Measurements from ENCODE around the gene MCC. TPM values are rescaled to one million over a fixed set of nuclear protein-coding genes. Genes with fewer than 3 reads are reported as not detected.

MCC gene
- total and polyA plus RNA-seq, 4 donors, result 1.6 to 38.6 (median 11.2) TPM

DNA sequence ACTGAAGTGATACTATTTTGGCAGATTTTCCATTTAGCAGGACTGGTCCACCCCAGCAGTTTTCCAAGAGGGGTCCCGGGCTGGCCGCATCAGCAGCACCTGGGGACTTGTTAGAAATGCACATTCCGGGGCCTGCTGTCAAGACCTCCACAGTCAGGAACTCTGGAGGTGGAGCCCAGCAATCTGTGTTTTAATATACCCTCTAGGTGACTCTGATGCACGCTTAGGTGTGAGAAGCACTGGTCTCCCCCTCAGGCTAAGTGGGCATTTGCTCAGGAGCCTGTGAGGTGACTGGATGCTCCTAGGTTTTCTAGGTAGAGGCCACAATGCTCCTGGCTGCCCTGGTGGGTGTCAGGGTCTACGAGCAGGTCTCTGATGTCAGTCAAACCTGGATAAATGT lies 430.0 kb downstream of the MCC start:
- H3K27me3 ChIP-seq (ENCODE audit: control insufficient read depth in 3 of 3, insufficient read depth in 3 of 3, low read length in 2 of 3), result no peaks in the 10 kb centered on the region
- DNase-seq, result no peak
- peaks cover 0 to 15% (median 3%) of the 10 kb centered on the region in 5 donors for H3K4me1 ChIP-seq (ENCODE audit: control insufficient read depth in 5 of 5, insufficient read depth in 5 of 5, low read length in 5 of 5)
- 96% methylated on average over 5 of the region's 5 CpGs for WGBS, 2 donors
- TF ChIP-seq CTCF (IDR thresholded peaks at IDR 0.05; ENCODE audit: control extremely low read depth, extremely low read depth), result no peak
- ATAC-seq (ENCODE audit: insufficient read depth, low FRiP score), result no peak
- H3K36me3 ChIP-seq (ENCODE audit: control insufficient read depth in 4 of 4, insufficient read depth in 4 of 4, low read length in 4 of 4), result peaks cover 0 to 10% (median 1%) of the 10 kb centered on the region in 4 donors
- no peak overlapping the region for H3K9ac ChIP-seq (ENCODE audit: insufficient read depth in 1 of 2, low read length in 2 of 2)
- no peak overlapping the region for H3K27ac ChIP-seq (ENCODE audit: low read depth in 1 of 2, low read length in 1 of 2)
- H3K4me3 ChIP-seq, result no peak overlapping the region
- H3K9me3 ChIP-seq (ENCODE audit: control insufficient read depth in 4 of 4, insufficient read depth in 3 of 4, low read length in 3 of 4), result no peaks in the 10 kb centered on the region

- ATAC-seq (ENCODE audit: insufficient read depth, low FRiP score), result no peak
- 83% methylated on average over 14 of the region's 14 CpGs for WGBS, 2 donors
Measured at GRCh38 chr5:113057557-113057984, 430.7 kb downstream of the MCC start.

DNA sequence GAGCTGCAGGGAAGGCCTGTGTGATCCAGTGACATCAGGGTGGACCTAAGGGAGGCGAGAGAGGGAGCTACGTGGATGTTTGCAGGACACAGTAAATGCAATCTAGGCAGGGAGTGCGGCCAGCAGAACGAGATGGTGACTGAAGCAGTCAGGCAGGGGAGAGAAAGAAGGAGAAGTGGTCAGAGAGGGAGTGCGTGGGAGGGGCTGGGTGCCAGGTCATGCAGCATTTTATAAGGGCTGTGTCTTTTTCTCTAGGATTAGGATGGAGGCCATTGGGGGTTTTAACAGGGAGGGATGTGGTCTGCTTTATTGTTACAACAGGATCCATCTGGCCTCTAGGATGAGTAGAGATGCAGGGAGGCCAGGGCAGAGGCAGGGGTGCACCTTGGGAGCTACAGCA lies 431.3 kb downstream of the MCC start:
- no peak overlapping the region for H3K4me3 ChIP-seq
- H3K36me3 ChIP-seq (ENCODE audit: control insufficient read depth in 4 of 4, insufficient read depth in 4 of 4, low read length in 4 of 4), result peaks cover 0 to 8% (median 3%) of the 10 kb centered on the region in 4 donors
- DNase-seq (no peak), ATAC-seq (ENCODE audit: insufficient read depth, low FRiP score) (no peak)
- H3K4me1 ChIP-seq (ENCODE audit: control insufficient read depth in 5 of 5, insufficient read depth in 5 of 5, low read length in 5 of 5), result peaks cover 0 to 15% (median 3%) of the 10 kb centered on the region in 5 donors
- 65 to 72% methylated on average over 5 of the region's 5 CpGs for WGBS, 2 donors
- H3K9me3 ChIP-seq (ENCODE audit: control insufficient read depth in 4 of 4, insufficient read depth in 3 of 4, low read length in 3 of 4), result no peaks in the 10 kb centered on the region
- H3K27ac ChIP-seq (ENCODE audit: low read depth in 1 of 2, low read length in 1 of 2), result no peak overlapping the region
- H3K9ac ChIP-seq (ENCODE audit: insufficient read depth in 1 of 2, low read length in 2 of 2), result no peak overlapping the region
- TF ChIP-seq CTCF (IDR thresholded peaks at IDR 0.05; ENCODE audit: control extremely low read depth, extremely low read depth), result no peak
- H3K27me3 ChIP-seq (ENCODE audit: control insufficient read depth in 3 of 3, insufficient read depth in 3 of 3, low read length in 2 of 3), result no peaks in the 10 kb centered on the region

More at GRCh38 chr5:113057557-113057984, 430.7 kb downstream of the MCC start:
- no peak overlapping the region for H3K9ac ChIP-seq (ENCODE audit: insufficient read depth in 1 of 2, low read length in 2 of 2)
- peaks cover 0 to 15% (median 3%) of the 10 kb centered on the region in 5 donors for H3K4me1 ChIP-seq (ENCODE audit: control insufficient read depth in 5 of 5, insufficient read depth in 5 of 5, low read length in 5 of 5)
- H3K4me3 ChIP-seq, result no peak overlapping the region
- no peak for DNase-seq
- H3K9me3 ChIP-seq (ENCODE audit: control insufficient read depth in 4 of 4, insufficient read depth in 3 of 4, low read length in 3 of 4), result no peaks in the 10 kb centered on the region
- H3K36me3 ChIP-seq (ENCODE audit: control insufficient read depth in 4 of 4, insufficient read depth in 4 of 4, low read length in 4 of 4), result peaks cover 0 to 8% (median 3%) of the 10 kb centered on the region in 4 donors
- no peaks in the 10 kb centered on the region for H3K27me3 ChIP-seq (ENCODE audit: control insufficient read depth in 3 of 3, insufficient read depth in 3 of 3, low read length in 2 of 3)
- TF ChIP-seq CTCF (IDR thresholded peaks at IDR 0.05; ENCODE audit: control extremely low read depth, extremely low read depth), result no peak
- H3K27ac ChIP-seq (ENCODE audit: low read depth in 1 of 2, low read length in 1 of 2), result no peak overlapping the region

DNA sequence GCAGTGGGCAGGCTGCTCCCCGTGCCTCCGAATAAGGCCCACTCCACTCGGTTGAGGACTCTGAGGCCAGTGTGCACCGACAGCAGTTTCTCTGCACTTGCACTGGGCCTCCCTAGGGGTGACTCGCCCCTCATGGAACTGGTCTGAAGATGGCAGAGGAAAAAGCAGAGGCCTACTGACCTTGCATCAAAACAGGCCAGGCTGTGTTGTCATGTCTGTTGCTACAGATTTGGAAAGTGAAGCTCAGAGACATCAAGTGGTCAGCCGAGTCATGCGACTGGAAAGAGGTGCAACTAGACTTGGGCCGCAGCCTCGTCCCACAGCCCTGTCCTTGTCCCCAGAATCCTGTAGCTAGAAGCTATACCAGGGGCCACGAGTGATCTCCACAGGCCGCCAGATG lies 433.4 kb downstream of the MCC start:
- Histone ChIP-seq H3K27ac (ENCODE audit: low read depth in 1 of 2, low read length in 1 of 2) (no peak overlapping the region), H3K4me3 (no peak overlapping the region), H3K4me1 (ENCODE audit: control insufficient read depth in 5 of 5, insufficient read depth in 5 of 5, low read length in 5 of 5) (peaks cover 0 to 14% (median 5%) of the 10 kb centered on the region in 5 donors), H3K27me3 (ENCODE audit: control insufficient read depth in 3 of 3, insufficient read depth in 3 of 3, low read length in 2 of 3) (no peaks in the 10 kb centered on the region), H3K36me3 (ENCODE audit: control insufficient read depth in 4 of 4, insufficient read depth in 4 of 4, low read length in 4 of 4) (peaks cover 0 to 8% (median 3%) of the 10 kb centered on the region in 4 donors), H3K9ac (ENCODE audit: insufficient read depth in 1 of 2, low read length in 2 of 2) (no peak overlapping the region), H3K9me3 (ENCODE audit: control insufficient read depth in 4 of 4, insufficient read depth in 3 of 4, low read length in 3 of 4) (no peaks in the 10 kb centered on the region)
- no peak for DNase-seq
- no peak for TF ChIP-seq CTCF (IDR thresholded peaks at IDR 0.05; ENCODE audit: control extremely low read depth, extremely low read depth)
- WGBS, 2 donors, result 96 to 97% methylated on average over 11 of the region's 11 CpGs
- ATAC-seq (ENCODE audit: insufficient read depth, low FRiP score), result no peak
